A673 (cell line): ENCODE data around the gene VIPR1.

Source experiments
- EZH2 ChIP-seq: fragments of 200-600 bp; sonication (generic); IDR thresholded peaks from 2 replicates; pipeline ENCODE4 v1.6.1; 2017; ENCODE audit warnings: borderline replicate concordance, low read depth, mild to moderate bottlenecking, mixed read lengths, antibody characterized with exemption, low read length; ENCODE audit not compliant: poor library complexity, severe bottlenecking
- TF ChIP-seq, protein P1 (sequence below): fragments of 300-800, 200-600 bp; sonication (generic); conservative IDR thresholded peaks from 2 replicates; pipeline ENCODE4 v1.5.1; 2017; ENCODE audit warnings: low read depth, mild to moderate bottlenecking, antibody characterized with exemption, low read length, moderate library complexity, mixed read lengths

DNA sequence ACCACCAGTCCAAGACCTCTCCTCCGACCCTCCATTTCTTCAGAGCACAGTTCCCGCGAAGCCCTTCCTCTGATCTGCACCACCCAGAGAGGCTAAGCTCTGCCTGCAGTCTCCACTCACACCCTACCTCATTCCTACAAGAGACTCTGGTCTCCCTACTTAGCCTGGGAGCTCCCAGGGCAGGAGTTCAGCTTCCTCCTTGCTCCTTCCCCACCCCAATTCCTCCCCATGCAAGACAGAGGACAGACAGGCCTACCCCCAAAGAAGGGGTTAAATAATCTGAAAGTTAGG, 12.6 kb upstream of the VIPR1 start:
- TF ChIP-seq, protein P1, sequence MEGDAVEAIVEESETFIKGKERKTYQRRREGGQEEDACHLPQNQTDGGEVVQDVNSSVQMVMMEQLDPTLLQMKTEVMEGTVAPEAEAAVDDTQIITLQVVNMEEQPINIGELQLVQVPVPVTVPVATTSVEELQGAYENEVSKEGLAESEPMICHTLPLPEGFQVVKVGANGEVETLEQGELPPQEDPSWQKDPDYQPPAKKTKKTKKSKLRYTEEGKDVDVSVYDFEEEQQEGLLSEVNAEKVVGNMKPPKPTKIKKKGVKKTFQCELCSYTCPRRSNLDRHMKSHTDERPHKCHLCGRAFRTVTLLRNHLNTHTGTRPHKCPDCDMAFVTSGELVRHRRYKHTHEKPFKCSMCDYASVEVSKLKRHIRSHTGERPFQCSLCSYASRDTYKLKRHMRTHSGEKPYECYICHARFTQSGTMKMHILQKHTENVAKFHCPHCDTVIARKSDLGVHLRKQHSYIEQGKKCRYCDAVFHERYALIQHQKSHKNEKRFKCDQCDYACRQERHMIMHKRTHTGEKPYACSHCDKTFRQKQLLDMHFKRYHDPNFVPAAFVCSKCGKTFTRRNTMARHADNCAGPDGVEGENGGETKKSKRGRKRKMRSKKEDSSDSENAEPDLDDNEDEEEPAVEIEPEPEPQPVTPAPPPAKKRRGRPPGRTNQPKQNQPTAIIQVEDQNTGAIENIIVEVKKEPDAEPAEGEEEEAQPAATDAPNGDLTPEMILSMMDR = no peak
- no peak for TF ChIP-seq EZH2
